Measurements from ENCODE around the gene CA10.

GRCh38 chr17:51657224-51657623, 501.3 kb downstream of the CA10 start:
- TF ChIP-seq POLR2A (IDR thresholded peaks at IDR 0.05; ENCODE audit: low read depth, low read length) (no peak), POLR2AphosphoS5 (IDR thresholded peaks at IDR 0.05; ENCODE audit: low read depth, low read length) (no peak)
